Spleen (tissue), 13 donors: Measurements from ENCODE around the gene THAP8. TPM values are rescaled to one million over a fixed set of nuclear protein-coding genes. Genes with fewer than 3 reads are reported as not detected.

ENCODE experiments used
- DNase-seq: peaks from one replicate; pipeline ENCODE4 v3.0.0-alpha.2; 2020
- H3K27ac ChIP-seq, 8 donors: fragments of 200-600 bp; sonication (generic) in 7 of 8; 1 replicate in 4 of 8; 2 replicates in 4 of 8; pipeline versions ENCODE4 v1.5.0 to v1.8.0; 2016 to 2021; ENCODE audit warnings: inconsistent platforms in 4 of 8, mild to moderate bottlenecking in 4 of 8, moderate library complexity in 1 of 8
- H3K27me3 ChIP-seq, 7 donors: fragments of 200-600 bp; sonication (generic) in 6 of 7; replicated peaks in 1 of 7; 1 replicate in 4 of 7; 2 replicates in 3 of 7; pipeline versions ENCODE4 v1.5.0 to v1.8.0; 2016 to 2021; ENCODE audit warnings: inconsistent platforms in 3 of 7, mild to moderate bottlenecking in 1 of 7
- H3K36me3 ChIP-seq, 6 donors: fragments of 200-600 bp; sonication (generic) in 5 of 6; 1 replicate in 4 of 6; 2 replicates in 2 of 6; pipeline versions ENCODE4 v1.5.0 to v1.8.0; 2016 to 2021; ENCODE audit warnings: inconsistent platforms in 2 of 6
- H3K4me1 ChIP-seq, 6 donors: fragments of 200-600 bp; sonication (generic) in 5 of 6; 1 replicate in 3 of 6; 2 replicates in 3 of 6; pipeline versions ENCODE4 v1.5.0 to v1.8.0; 2016 to 2021; ENCODE audit warnings: inconsistent platforms in 3 of 6
- H3K4me3 ChIP-seq, 8 donors: fragments of 200-600 bp; sonication (generic) in 7 of 8; 1 replicate in 4 of 8; 2 replicates in 4 of 8; pipeline versions ENCODE4 v1.5.0 to v1.8.0; 2016 to 2021; ENCODE audit warnings: inconsistent platforms in 4 of 8, mild to moderate bottlenecking in 4 of 8, moderate library complexity in 2 of 8
- H3K9me3 ChIP-seq, 8 donors: fragments of 200-600 bp; sonication (generic) in 7 of 8; 1 replicate in 4 of 8; 2 replicates in 4 of 8; pipeline versions ENCODE4 v1.5.0 to v1.8.0; 2016 to 2021; ENCODE audit warnings: inconsistent platforms in 4 of 8
- POLR2A ChIP-seq, 3 donors: fragments of 450-650 bp; IDR thresholded peaks; one replicate each; pipeline ENCODE4 v1.5.1; 2017; ENCODE audit warnings: antibody characterized with exemption in 3 of 3, mild to moderate bottlenecking in 1 of 3
- POLR2AphosphoS5 ChIP-seq, 3 donors: sonication (generic); formaldehyde crosslinking; IDR thresholded peaks; one replicate each; pipeline ENCODE4 v1.5.1; 2017; ENCODE audit warnings: antibody characterized with exemption in 3 of 3
- WGBS, 5 donors: extraction: QIAGEN DNeasy Blood & Tissue Kit in 3 of 5; methylation state at CpG; one replicate each; pipeline versions ENCODE4 v1.1.5 to v1.1.7; 2013 to 2018; 5-methylcytosine and 5-hydroxymethylcytosine counted together
- intact Hi-C: fragments of 100-400 bp; cut with DNase I; formaldehyde crosslinking; loops from one replicate; pipeline ENCODE4 v1.15.0; 2023; ENCODE audit warnings: low total_unique reads
- long read RNA-seq, 2 donors: transcript quantifications; one replicate each; lab custom pipeline, GENCODE V29; 2026
- polyA plus RNA-seq, 3 donors: library from polyadenylated mRNA; stranded (reverse); fragments of 200-250 nt; gene quantifications; one replicate each; pipeline ENCODE4 v1.2.1, GENCODE V29; 2013
- total RNA-seq, 7 donors: library from RNA; depleted of rRNA in 3 of 7; stranded (reverse); fragments of >200 nt in 3 of 7; fragmentation: NEBNext Ultra II Directional in 4 of 7; extraction: Animal tissue kit (Norgen Biotek cat#: 25700) in 4 of 7; gene quantifications; one replicate each; pipeline versions ENCODE4 v1.1.0 to v1.2.1, GENCODE V29; 2016 to 2021
- TF ChIP-seq, protein P1 (sequence below), 11 experiments: fragments of 200-600 bp in 7 of 11; fragments of 450-650 bp in 4 of 11; sonication (generic) in 4 of 11; IDR thresholded peaks in 8 of 11; conservative IDR thresholded peaks in 3 of 11; 1 replicate in 7 of 11; 2 replicates in 4 of 11; pipeline versions ENCODE4 v1.4.0 to v1.8.0; 2016 to 2021; ENCODE audit warnings: antibody characterized with exemption in 11 of 11, inconsistent platforms in 4 of 11, mild to moderate bottlenecking in 1 of 11
- donor health status: healthy with polysubstance abuse.
- donor health status: DM: no; HTN: no; CAD: no; lungs with moderate emphysema.
- donor health status: DM: no; HTN: no; CAD: no.
- donor health status: Bipolar disorder and iron deficiency.
- donor health status: healthy.
- donor health status: DM: no; HTN: no; CAD: no.
- donor health status: DM: yes; HTN: yes; CAD: no.

The THAP8 gene, protein sequence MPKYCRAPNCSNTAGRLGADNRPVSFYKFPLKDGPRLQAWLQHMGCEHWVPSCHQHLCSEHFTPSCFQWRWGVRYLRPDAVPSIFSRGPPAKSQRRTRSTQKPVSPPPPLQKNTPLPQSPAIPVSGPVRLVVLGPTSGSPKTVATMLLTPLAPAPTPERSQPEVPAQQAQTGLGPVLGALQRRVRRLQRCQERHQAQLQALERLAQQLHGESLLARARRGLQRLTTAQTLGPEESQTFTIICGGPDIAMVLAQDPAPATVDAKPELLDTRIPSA
- 1 to 10 TPM; 3.5 to 7.9 (median 5.1) TPM for total RNA-seq
- 1 to 10 TPM; 2.4 to 7.1 (median 4.4) TPM for polyA plus RNA-seq
- long read RNA-seq, donor 1, transcript THAP8-201 (4 exons, 1,825 nt) = major isoform, 8 of 8 reads
- long read RNA-seq, donor 1, partial matches to known transcripts = 0 of 8 reads
- long read RNA-seq, donor 1, other reads (novel, unspliced or antisense) = 0 of 8 reads
- long read RNA-seq, donor 2, partial matches to known transcripts = 0 of 2 reads
- long read RNA-seq, donor 2, other reads (novel, unspliced or antisense) = 0 of 2 reads

DNA sequence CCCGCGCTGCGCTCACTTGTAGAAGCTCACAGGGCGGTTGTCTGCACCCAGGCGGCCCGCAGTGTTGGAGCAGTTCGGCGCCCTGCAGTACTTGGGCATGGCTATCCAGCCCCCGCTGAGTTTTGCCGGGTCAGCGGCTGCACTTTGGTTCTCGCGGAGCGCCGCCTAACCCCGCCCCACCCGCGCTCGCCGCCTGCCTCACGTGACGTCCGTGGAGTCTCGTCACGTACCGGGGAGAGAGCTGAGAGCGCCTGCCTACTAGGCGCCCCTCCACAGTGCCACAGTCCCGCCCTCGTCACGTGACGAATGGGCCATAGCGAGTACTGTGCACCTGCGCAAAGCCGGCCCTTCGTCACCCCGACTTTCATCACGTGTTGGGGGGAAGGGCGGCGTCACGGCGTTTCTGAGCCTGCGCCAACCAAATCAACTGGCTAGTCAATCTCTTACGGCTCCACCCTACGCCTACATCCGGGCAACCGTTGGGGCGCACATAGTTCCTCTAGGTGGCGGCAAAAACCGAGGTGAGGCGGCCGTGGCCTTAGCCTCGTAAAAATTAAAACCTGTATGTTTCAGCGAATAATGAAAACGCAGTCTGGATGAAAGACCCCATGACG, at the start of gene THAP8:
Gene THAP8 (minus strand): TSS at position 167 of the 614 bp plus-strand sequence. CDS start 68 bp downstream, at position 99.
- intact Hi-C loops = loop anchor here (10.0 kb wide), 1 partner anchor 61 kb away; the partner anchor contains the start of genes OVOL3, POLR2I and TBCB
- peak; percentile 100 for DNase-seq
- no peaks in the 10 kb centered on the region for H3K27me3 ChIP-seq
- H3K4me1 ChIP-seq = peaks cover 6 to 34% (median 21%) of the 10 kb centered on the region in 6 donors
- H3K27ac ChIP-seq = peak within 1 kb of the TSS; percentile 94 to 99 (median 98)
- peaks cover 0 to 11% (median 0%) of the 10 kb centered on the region in 6 donors for H3K36me3 ChIP-seq
- H3K4me3 ChIP-seq = peak within 1 kb of the TSS; percentile 60 to 87 (median 78)
- TF ChIP-seq POLR2AphosphoS5 (IDR thresholded peaks at IDR 0.05) (peak; percentile 84 to 94 (median 92)), POLR2A (IDR thresholded peaks at IDR 0.05) (peak in 2 of 3 donors; percentile 31 to 50)
- TF ChIP-seq, protein P1, sequence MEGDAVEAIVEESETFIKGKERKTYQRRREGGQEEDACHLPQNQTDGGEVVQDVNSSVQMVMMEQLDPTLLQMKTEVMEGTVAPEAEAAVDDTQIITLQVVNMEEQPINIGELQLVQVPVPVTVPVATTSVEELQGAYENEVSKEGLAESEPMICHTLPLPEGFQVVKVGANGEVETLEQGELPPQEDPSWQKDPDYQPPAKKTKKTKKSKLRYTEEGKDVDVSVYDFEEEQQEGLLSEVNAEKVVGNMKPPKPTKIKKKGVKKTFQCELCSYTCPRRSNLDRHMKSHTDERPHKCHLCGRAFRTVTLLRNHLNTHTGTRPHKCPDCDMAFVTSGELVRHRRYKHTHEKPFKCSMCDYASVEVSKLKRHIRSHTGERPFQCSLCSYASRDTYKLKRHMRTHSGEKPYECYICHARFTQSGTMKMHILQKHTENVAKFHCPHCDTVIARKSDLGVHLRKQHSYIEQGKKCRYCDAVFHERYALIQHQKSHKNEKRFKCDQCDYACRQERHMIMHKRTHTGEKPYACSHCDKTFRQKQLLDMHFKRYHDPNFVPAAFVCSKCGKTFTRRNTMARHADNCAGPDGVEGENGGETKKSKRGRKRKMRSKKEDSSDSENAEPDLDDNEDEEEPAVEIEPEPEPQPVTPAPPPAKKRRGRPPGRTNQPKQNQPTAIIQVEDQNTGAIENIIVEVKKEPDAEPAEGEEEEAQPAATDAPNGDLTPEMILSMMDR (IDR thresholded peaks at IDR 0.05 in 8 of 11, conservative IDR thresholded peaks at IDR 0.05 in 3 of 11) = peak; percentile 35 to 83 (median 77)
- no peaks in the 10 kb centered on the region for H3K9me3 ChIP-seq
- WGBS, 5 donors = 0 to 1% (median 0%) methylated on average over 30 to 56 of the region's 56 CpGs

DNA sequence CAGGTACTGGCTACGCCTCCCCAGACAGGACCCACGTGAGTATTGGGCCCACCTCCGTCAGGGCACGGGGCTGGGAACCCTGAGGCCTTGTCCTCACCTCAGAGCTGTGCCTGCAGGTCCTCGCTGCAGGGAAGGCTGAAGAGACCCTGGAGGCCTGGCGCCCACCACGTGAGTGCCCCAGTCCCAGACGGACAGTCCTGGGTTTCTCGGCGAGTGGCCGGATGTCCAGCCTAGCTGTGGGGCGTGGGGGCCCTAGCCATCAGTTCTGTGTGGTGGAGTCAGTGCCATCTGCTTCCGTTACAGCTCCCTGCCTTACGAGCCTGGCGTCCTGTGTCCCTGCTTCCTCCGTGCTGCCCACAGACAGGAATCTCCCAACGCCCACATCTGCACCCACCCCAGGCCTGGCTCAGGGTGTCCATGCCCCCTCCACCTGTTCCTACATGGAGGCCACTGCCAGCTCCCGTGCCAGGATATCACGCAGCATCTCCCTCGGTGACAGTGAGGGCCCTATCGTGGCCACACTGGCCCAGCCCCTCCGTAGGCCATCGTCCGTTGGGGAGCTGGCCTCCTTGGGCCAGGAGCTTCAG, 49.0 kb upstream of the THAP8 start:
- WGBS, 5 donors = 92 to 98% (median 93%) methylated on average over 12 to 24 of the region's 24 CpGs
- H3K4me3 ChIP-seq = no peak overlapping the region

GRCh38 chr19:36101550-36102327, 47.7 kb upstream of the THAP8 start:
- no peak for DNase-seq
- H3K27ac ChIP-seq = no peak overlapping the region
- no peaks in the 10 kb centered on the region for H3K27me3 ChIP-seq
- peaks cover 0 to 85% (median 0%) of the 10 kb centered on the region in 6 donors for H3K36me3 ChIP-seq
- peaks cover 0 to 37% (median 11%) of the 10 kb centered on the region in 6 donors for H3K4me1 ChIP-seq
- no peaks in the 10 kb centered on the region for H3K9me3 ChIP-seq
- TF ChIP-seq, protein P1 (IDR thresholded peaks at IDR 0.05 in 8 of 11, conservative IDR thresholded peaks at IDR 0.05 in 3 of 11) = no peak
- no peak for TF ChIP-seq POLR2A (IDR thresholded peaks at IDR 0.05)
- TF ChIP-seq POLR2AphosphoS5 (IDR thresholded peaks at IDR 0.05) = no peak
- intact Hi-C loops = no loop called here
- no peak overlapping the region for H3K4me3 ChIP-seq
- WGBS, 5 donors = 90 to 97% (median 94%) methylated on average over 25 to 27 of the region's 27 CpGs

More for the DNA sequence above, 49.0 kb upstream of the THAP8 start:
- TF ChIP-seq POLR2AphosphoS5 (IDR thresholded peaks at IDR 0.05) (no peak), POLR2A (IDR thresholded peaks at IDR 0.05) (no peak)
- TF ChIP-seq, protein P1 (IDR thresholded peaks at IDR 0.05 in 8 of 11, conservative IDR thresholded peaks at IDR 0.05 in 3 of 11) = no peak
- DNase-seq = no peak
- no peak overlapping the region for H3K27ac ChIP-seq
- H3K27me3 ChIP-seq = no peaks in the 10 kb centered on the region
- H3K36me3 ChIP-seq = peaks cover 0 to 88% (median 2%) of the 10 kb centered on the region in 6 donors
- H3K4me1 ChIP-seq = peaks cover 0 to 25% (median 11%) of the 10 kb centered on the region in 6 donors
- intact Hi-C loops = no loop called here
- no peaks in the 10 kb centered on the region for H3K9me3 ChIP-seq
